ENCODE results near the gene VARS2.

- TF ChIP-seq CTCF (IDR thresholded peaks at IDR 0.05; ENCODE audit: poor library complexity), result no peak
- TF ChIP-seq EZH2 (IDR thresholded peaks at IDR 0.05; ENCODE audit: borderline replicate concordance), result no peak
Observed at GRCh38 chr6:30926644-30927043, 12.6 kb downstream of the VARS2 start.
